CD14-positive monocyte (primary cell): ENCODE data around the gene TSPYL2. TPM values are rescaled to one million over a fixed set of nuclear protein-coding genes. Genes with fewer than 3 reads are reported as not detected.

Source experiments
- DNase-seq, 3 donors: peaks; one replicate each; pipeline ENCODE4 v3.0.0-alpha.2; 2011 to 2022
- H2AFZ ChIP-seq: 2 replicates; pipeline ENCODE4 v1.6.0; 2012; ENCODE audit warnings: mild to moderate bottlenecking, low read depth, low read length, inconsistent platforms; ENCODE audit not compliant: insufficient read depth, poor library complexity, severe bottlenecking
- H3K27ac ChIP-seq, 2 donors: 1 replicate in 1 of 2; 2 replicates in 1 of 2; pipeline ENCODE4 v1.5.1; 2012 to 2013; ENCODE audit warnings: low read length in 2 of 2, control low read depth in 1 of 2, inconsistent platforms in 1 of 2, low read depth in 1 of 2, mild to moderate bottlenecking in 1 of 2
- H3K27me3 ChIP-seq, 2 donors: one replicate each; pipeline versions ENCODE4 v1.6.0 to v1.6.1; 2011 to 2013; ENCODE audit warnings: low read length in 2 of 2; ENCODE audit not compliant: control insufficient read depth in 2 of 2, insufficient read depth in 2 of 2
- H3K36me3 ChIP-seq, 2 donors: replicated peaks in 1 of 2; 1 replicate in 1 of 2; 2 replicates in 1 of 2; pipeline versions ENCODE4 v1.5.1 to v1.6.1; 2012 to 2013; ENCODE audit warnings: low read length in 2 of 2, control low read depth in 1 of 2, inconsistent platforms in 1 of 2, mild to moderate bottlenecking in 1 of 2; ENCODE audit not compliant: insufficient read depth in 2 of 2, control insufficient read depth in 1 of 2
- H3K4me1 ChIP-seq, 2 donors: 1 replicate in 1 of 2; 2 replicates in 1 of 2; pipeline versions ENCODE4 v1.5.1 to v1.6.1; 2012 to 2013; ENCODE audit warnings: low read length in 2 of 2, control low read depth in 1 of 2, inconsistent platforms in 1 of 2, mild to moderate bottlenecking in 1 of 2, moderate library complexity in 1 of 2; ENCODE audit not compliant: insufficient read depth in 2 of 2, control insufficient read depth in 1 of 2
- H3K4me2 ChIP-seq: replicated peaks from 2 replicates; pipeline ENCODE3; 2012; ENCODE audit warnings: low read length, moderate library complexity, mild to moderate bottlenecking; ENCODE audit not compliant: poor library complexity, severe bottlenecking; ENCODE audit errors: extremely low read depth
- H3K4me3 ChIP-seq, 3 experiments: fragments of 200-600 bp in 1 of 3; sonication (generic) in 1 of 3; replicated peaks in 1 of 3; 1 replicate in 2 of 3; 2 replicates in 1 of 3; pipeline ENCODE4 v1.5.1; 2011 to 2013; ENCODE audit warnings: low read length in 3 of 3, mild to moderate bottlenecking in 3 of 3, control low read depth in 2 of 3, low read depth in 2 of 3, inconsistent platforms in 1 of 3, moderate library complexity in 1 of 3
- H3K79me2 ChIP-seq: 2 replicates; pipeline ENCODE4 v1.6.0; 2012; ENCODE audit warnings: mild to moderate bottlenecking, control low read depth, inconsistent platforms, low read length, moderate library complexity; ENCODE audit not compliant: insufficient read depth
- H3K9ac ChIP-seq: 2 replicates; pipeline ENCODE4 v1.6.0; 2017; ENCODE audit warnings: low read length, mild to moderate bottlenecking; ENCODE audit not compliant: insufficient read depth, poor library complexity, severe bottlenecking
- H3K9me3 ChIP-seq, 2 donors: replicated peaks in 1 of 2; 1 replicate in 1 of 2; 2 replicates in 1 of 2; pipeline versions ENCODE4 v1.5.1 to v1.6.1; 2012 to 2013; ENCODE audit warnings: low read length in 2 of 2, control low read depth in 1 of 2; ENCODE audit not compliant: control insufficient read depth in 1 of 2, insufficient read depth in 1 of 2
- H4K20me1 ChIP-seq: 2 replicates; pipeline ENCODE4 v1.6.0; 2012; ENCODE audit warnings: mild to moderate bottlenecking, low read length, control low read depth, moderate library complexity; ENCODE audit not compliant: insufficient read depth
- H3K27ac Mint-ChIP-seq, 7 donors: one replicate each; pipeline ENCODE4 v1.8.0; 2020; ENCODE audit warnings: mild to moderate bottlenecking in 7 of 7, mixed read lengths in 7 of 7, moderate library complexity in 6 of 7, inconsistent platforms in 2 of 7
- H3K27me3 Mint-ChIP-seq, 3 donors: one replicate each; pipeline ENCODE4 v1.8.0; 2021 to 2022; ENCODE audit warnings: low read depth in 3 of 3, mild to moderate bottlenecking in 3 of 3, mixed read lengths in 3 of 3, moderate library complexity in 3 of 3, inconsistent platforms in 1 of 3
- H3K36me3 Mint-ChIP-seq, 2 donors: one replicate each; pipeline ENCODE4 v1.8.0; 2020; ENCODE audit warnings: mixed read lengths in 2 of 2, inconsistent platforms in 1 of 2, mild to moderate bottlenecking in 1 of 2
- H3K4me1 Mint-ChIP-seq: one replicate; pipeline ENCODE4 v1.8.0; 2020; ENCODE audit warnings: mild to moderate bottlenecking, mixed read lengths
- H3K4me3 Mint-ChIP-seq, 2 donors: one replicate each; pipeline ENCODE4 v1.8.0; 2020; ENCODE audit warnings: mild to moderate bottlenecking in 2 of 2, mixed read lengths in 2 of 2, moderate library complexity in 1 of 2
- H3K9me3 Mint-ChIP-seq, 7 donors: one replicate each; pipeline ENCODE4 v1.8.0; 2020 to 2022; ENCODE audit warnings: mixed read lengths in 7 of 7, mild to moderate bottlenecking in 6 of 7, moderate library complexity in 6 of 7, inconsistent platforms in 2 of 7
- CTCF ChIP-seq: fragments of 200-600 bp; IDR thresholded peaks from one replicate; pipeline ENCODE4 v1.8.0; 2022; ENCODE audit warnings: antibody characterized with exemption, mild to moderate bottlenecking
- WGBS: methylation state at CpG from one replicate; pipeline ENCODE4 v1.1.5; 2013; ENCODE audit warnings: missing lambda C conversion rate; ENCODE audit not compliant: insufficient coverage; 5-methylcytosine and 5-hydroxymethylcytosine counted together
- intact Hi-C, 2 donors: fragments of 100-400 bp; cut with micrococcal nuclease; formaldehyde crosslinking; loops; one replicate each; pipeline versions ENCODE4 v1.15.0 to v1.15.1; 2023
- polyA plus RNA-seq, 3 donors: library from polyadenylated mRNA; depleted of rRNA in 1 of 3; unstranded in 2 of 3; stranded (reverse) in 1 of 3; fragments of 300-500 nt in 2 of 3; fragments of >200 nt in 1 of 3; fragmentation: Illumina TruSeq in 2 of 3; gene quantifications; 1 replicate in 2 of 3; 2 replicates in 1 of 3; pipeline ENCODE4 v1.2.3, GENCODE V29; 2012 to 2021

The TSPYL2 gene
- polyA plus RNA-seq, 3 donors, result 0.33 to 29.4 (median 0.40) TPM

DNA sequence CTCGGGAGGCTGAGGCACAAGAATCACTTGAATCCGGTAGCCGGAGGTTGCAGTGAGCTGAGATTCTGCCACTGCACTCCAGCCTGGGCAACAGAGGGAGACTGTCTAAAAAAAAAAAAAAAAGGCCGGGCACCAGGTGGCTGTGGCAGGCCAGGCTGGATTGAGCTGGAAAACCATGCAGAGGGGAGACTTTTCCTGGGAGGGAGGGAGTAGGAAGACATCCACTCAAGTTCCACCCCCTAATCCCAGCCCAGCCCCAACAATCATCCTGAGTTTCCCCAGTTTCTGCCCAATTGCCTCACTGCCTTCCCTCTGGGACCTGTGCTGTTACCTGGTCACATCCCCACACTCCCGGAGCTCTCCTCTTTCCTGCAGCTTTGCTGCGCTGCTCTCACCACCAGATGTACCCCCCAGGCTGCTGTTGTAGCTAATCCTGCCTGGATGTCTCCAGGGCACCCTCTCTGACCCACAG, 9.0 kb upstream of the TSPYL2 start:
- Histone ChIP-seq H3K36me3 (no peaks in the 10 kb centered on the region), H3K79me2 (no peaks in the 10 kb centered on the region), H2AFZ (no peak overlapping the region), H3K9ac (no peak overlapping the region), H3K27ac (no peak overlapping the region), H3K9me3 (no peaks in the 10 kb centered on the region), H3K4me3 (no peak overlapping the region), H3K27me3 (no peaks in the 10 kb centered on the region), H4K20me1 (no peaks in the 10 kb centered on the region), H3K4me1 (peaks cover 10 to 13% of the 10 kb centered on the region in 2 donors), H3K4me2 (no peak overlapping the region)
- no peak for TF ChIP-seq CTCF
- Mint-ChIP-seq H3K4me1 (peaks cover 10% of the 10 kb centered on the region), H3K36me3 (no peaks in the 10 kb centered on the region), H3K4me3 (no peak overlapping the region), H3K9me3 (peaks cover 0 to 6% (median 0%) of the 10 kb centered on the region in 7 donors), H3K27ac (peak overlapping the region in 1 of 7 donors; percentile 81), H3K27me3 (peaks cover 2 to 11% (median 3%) of the 10 kb centered on the region in 3 donors)
- intact Hi-C loops, result loop anchor here in 1 of 2 donors (2.0 kb wide), 1 partner anchor 20 kb away; no protein-coding TSS in a partner anchor
- no peak for DNase-seq
- WGBS, result 100% methylated on average over 2 of the region's 6 CpGs

DNA sequence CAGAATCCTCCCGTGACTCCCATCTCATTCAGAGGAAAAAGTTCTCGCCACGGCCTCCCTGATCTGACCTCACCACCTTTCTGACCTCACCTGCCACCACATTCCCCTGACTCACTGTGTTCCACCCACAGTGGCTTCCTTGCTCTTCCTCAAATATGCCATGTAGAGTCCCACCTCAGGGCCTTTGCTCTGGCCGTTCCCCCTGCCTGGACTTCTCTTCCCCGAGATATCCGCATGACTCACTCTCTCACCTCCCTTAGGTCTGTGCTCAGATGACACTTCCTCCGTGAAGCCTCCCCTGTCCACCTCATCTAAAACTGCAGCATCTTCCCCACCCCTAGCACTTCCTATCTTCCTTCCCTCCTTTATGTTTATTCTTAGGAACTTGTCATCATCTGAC, 7.2 kb upstream of the TSPYL2 start:
- Histone ChIP-seq H4K20me1 (no peaks in the 10 kb centered on the region), H3K9me3 (no peaks in the 10 kb centered on the region), H3K4me1 (peaks cover 10 to 13% of the 10 kb centered on the region in 2 donors), H3K4me3 (no peak overlapping the region), H3K27me3 (no peaks in the 10 kb centered on the region), H3K9ac (no peak overlapping the region), H3K79me2 (no peaks in the 10 kb centered on the region), H2AFZ (no peak overlapping the region), H3K36me3 (no peaks in the 10 kb centered on the region), H3K27ac (no peak overlapping the region), H3K4me2 (no peak overlapping the region)
- WGBS, result 84% methylated on average over 6 of the region's 7 CpGs
- Mint-ChIP-seq H3K9me3 (peaks cover 0 to 6% (median 0%) of the 10 kb centered on the region in 7 donors), H3K36me3 (no peaks in the 10 kb centered on the region), H3K4me1 (peaks cover 10% of the 10 kb centered on the region), H3K27ac (no peak overlapping the region), H3K27me3 (peaks cover 2 to 14% (median 2%) of the 10 kb centered on the region in 3 donors), H3K4me3 (no peak overlapping the region)
- no peak for TF ChIP-seq CTCF
- DNase-seq, result no peak
- intact Hi-C loops, result no loop called here
